ENCODE results near the gene ACR. TPM values are rescaled to one million over a fixed set of nuclear protein-coding genes. Genes with fewer than 3 reads are reported as not detected.
"Not testable (repeated sequence)": the region's sequence is repeated elsewhere in the genome, so short reads cannot be mapped to it uniquely, and the experiment has no call there.

The ACR gene
- polyA plus RNA-seq, 4 donors = 0.25 to 1.1 TPM; not detected in 2

GRCh38 chr22:50756406-50756805, 18.4 kb downstream of the ACR start:
- not testable (repeated sequence) for H3K9me3 ChIP-seq (ENCODE audit: control insufficient read depth in 2 of 2, insufficient read depth in 1 of 2, low read depth in 1 of 2, low read length in 1 of 2); H3K4me3 ChIP-seq (ENCODE audit: low read depth in 1 of 3, low read length in 3 of 3); FAIRE-seq; H3K4me1 ChIP-seq (ENCODE audit: control insufficient read depth in 3 of 3, insufficient read depth in 2 of 3, low read depth in 1 of 3, low read length in 2 of 3); DNase-seq; H3K27ac ChIP-seq (ENCODE audit: low read depth in 1 of 3, low read length in 2 of 3); H3K36me3 ChIP-seq (ENCODE audit: control insufficient read depth in 3 of 3, insufficient read depth in 2 of 3, low read depth in 1 of 3, low read length in 3 of 3); H3K27me3 ChIP-seq (ENCODE audit: control insufficient read depth in 3 of 3, insufficient read depth in 3 of 3, low read length in 3 of 3)
- WGBS, 3 donors = 16 to 48% (median 35%) methylated on average over 5 to 9 of the region's 9 CpGs

DNA sequence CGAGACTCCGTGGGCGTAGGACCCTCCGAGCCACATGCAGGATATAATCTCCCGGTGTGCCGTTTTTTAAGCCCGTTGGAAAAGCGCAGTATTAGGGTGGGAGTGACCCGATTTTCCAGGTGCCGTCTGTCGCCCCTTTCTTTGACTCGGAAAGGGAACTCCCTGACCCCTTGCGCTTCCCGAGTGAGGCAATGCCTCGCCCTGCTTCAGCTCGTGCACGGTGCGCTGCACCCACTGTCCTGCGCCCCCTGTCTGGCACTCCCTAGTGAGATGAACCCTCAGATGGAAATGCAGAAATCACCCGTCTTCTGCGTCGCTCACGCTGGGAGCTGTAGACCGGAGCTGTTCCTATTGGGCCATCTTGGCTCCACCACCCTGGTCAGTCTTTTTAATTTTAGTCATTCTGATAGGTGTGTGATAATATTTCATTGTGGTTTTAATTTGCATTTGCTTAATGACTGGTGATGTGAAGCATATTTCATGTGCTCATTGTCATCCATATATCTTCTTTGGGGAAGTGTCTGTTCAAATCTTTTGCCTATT, 19.0 kb downstream of the ACR start:
- H3K4me3 ChIP-seq (ENCODE audit: low read depth in 1 of 3, low read length in 3 of 3) = peak overlapping the region in 2 of 3 donors; percentile 7 to 43
- not testable (repeated sequence) for FAIRE-seq; H3K9me3 ChIP-seq (ENCODE audit: control insufficient read depth in 2 of 2, insufficient read depth in 1 of 2, low read depth in 1 of 2, low read length in 1 of 2); H3K27me3 ChIP-seq (ENCODE audit: control insufficient read depth in 3 of 3, insufficient read depth in 3 of 3, low read length in 3 of 3); H3K4me1 ChIP-seq (ENCODE audit: control insufficient read depth in 3 of 3, insufficient read depth in 2 of 3, low read depth in 1 of 3, low read length in 2 of 3); H3K36me3 ChIP-seq (ENCODE audit: control insufficient read depth in 3 of 3, insufficient read depth in 2 of 3, low read depth in 1 of 3, low read length in 3 of 3); H3K27ac ChIP-seq (ENCODE audit: low read depth in 1 of 3, low read length in 2 of 3)
- WGBS, 3 donors = 10 to 17% (median 15%) methylated on average over 20 to 24 of the region's 24 CpGs
- DNase-seq = peak; percentile 9 to 19

DNA sequence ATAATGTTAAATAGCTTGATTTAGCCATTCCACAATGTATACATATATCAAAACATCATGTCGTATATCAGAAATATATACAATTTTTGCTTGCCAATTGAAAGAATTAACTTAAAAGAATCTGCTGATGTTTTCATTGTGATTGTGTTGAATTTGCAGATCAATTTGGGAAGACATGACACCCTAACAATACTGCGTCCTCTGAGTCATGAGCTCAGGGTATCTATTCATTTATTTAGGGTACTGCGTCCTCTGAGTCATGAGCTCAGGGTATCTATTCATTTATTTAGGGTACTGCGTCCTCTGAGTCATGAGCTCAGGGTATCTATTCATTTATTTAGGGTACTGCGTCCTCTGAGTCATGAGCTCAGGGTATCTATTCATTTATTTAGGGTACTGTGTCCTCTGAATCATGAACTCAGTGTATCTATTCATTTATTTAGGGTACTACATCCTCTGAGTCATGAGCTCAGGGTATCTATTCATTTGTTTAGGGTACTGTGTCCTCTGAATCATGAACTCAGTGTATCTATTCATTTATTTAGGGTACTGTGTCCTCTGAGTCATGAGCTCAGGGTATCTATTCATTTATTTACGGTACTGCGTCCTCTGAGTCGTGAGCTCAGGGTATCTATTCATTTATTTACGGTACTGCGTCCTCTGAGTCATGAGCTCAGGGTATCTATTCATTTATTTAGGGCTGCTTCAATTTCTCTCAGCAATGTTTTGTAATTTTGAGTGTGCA, 21.8 kb downstream of the ACR start:
- not testable (repeated sequence) for H3K27ac ChIP-seq (ENCODE audit: low read depth in 1 of 3, low read length in 2 of 3); H3K27me3 ChIP-seq (ENCODE audit: control insufficient read depth in 3 of 3, insufficient read depth in 3 of 3, low read length in 3 of 3); H3K9me3 ChIP-seq (ENCODE audit: control insufficient read depth in 2 of 2, insufficient read depth in 1 of 2, low read depth in 1 of 2, low read length in 1 of 2); H3K4me1 ChIP-seq (ENCODE audit: control insufficient read depth in 3 of 3, insufficient read depth in 2 of 3, low read depth in 1 of 3, low read length in 2 of 3); H3K4me3 ChIP-seq (ENCODE audit: low read depth in 1 of 3, low read length in 3 of 3); FAIRE-seq; H3K36me3 ChIP-seq (ENCODE audit: control insufficient read depth in 3 of 3, insufficient read depth in 2 of 3, low read depth in 1 of 3, low read length in 3 of 3)
- 23 to 55% (median 42%) methylated on average over 8 to 9 of the region's 10 CpGs for WGBS, 3 donors
- peak in 1 of 2 donors; percentile 18 for DNase-seq

GRCh38 chr22:50761829-50762228, 23.8 kb downstream of the ACR start:
- H3K27me3 ChIP-seq (ENCODE audit: control insufficient read depth in 3 of 3, insufficient read depth in 3 of 3, low read length in 3 of 3); H3K9me3 ChIP-seq (ENCODE audit: control insufficient read depth in 2 of 2, insufficient read depth in 1 of 2, low read depth in 1 of 2, low read length in 1 of 2); H3K36me3 ChIP-seq (ENCODE audit: control insufficient read depth in 3 of 3, insufficient read depth in 2 of 3, low read depth in 1 of 3, low read length in 3 of 3); H3K4me3 ChIP-seq (ENCODE audit: low read depth in 1 of 3, low read length in 3 of 3); H3K4me1 ChIP-seq (ENCODE audit: control insufficient read depth in 3 of 3, insufficient read depth in 2 of 3, low read depth in 1 of 3, low read length in 2 of 3); DNase-seq; FAIRE-seq; H3K27ac ChIP-seq (ENCODE audit: low read depth in 1 of 3, low read length in 2 of 3): not testable (repeated sequence)
- WGBS, 3 donors = 81 to 91% (median 89%) methylated on average over 2 of the region's 2 CpGs

DNA sequence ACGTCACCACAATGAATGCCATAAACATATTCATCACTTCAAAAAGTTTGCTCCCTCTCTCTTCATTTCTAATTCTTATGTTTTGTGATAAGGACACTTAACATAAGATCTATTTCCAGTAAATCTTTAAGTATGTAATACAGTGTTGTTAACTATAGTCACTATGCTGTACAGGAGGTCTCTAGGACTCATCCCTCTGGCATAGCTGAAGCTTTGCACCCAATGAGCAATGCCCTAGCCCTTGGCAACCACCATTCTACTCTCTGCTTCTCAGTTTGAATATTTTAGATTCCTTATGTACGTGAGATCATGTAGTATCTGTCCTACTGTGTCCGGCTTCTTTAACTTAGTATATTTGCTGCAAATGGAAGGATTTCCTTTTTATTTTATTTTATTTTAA, 26.3 kb downstream of the ACR start:
- WGBS, 3 donors = 66 to 74% (median 68%) methylated on average over 3 of the region's 3 CpGs

DNA sequence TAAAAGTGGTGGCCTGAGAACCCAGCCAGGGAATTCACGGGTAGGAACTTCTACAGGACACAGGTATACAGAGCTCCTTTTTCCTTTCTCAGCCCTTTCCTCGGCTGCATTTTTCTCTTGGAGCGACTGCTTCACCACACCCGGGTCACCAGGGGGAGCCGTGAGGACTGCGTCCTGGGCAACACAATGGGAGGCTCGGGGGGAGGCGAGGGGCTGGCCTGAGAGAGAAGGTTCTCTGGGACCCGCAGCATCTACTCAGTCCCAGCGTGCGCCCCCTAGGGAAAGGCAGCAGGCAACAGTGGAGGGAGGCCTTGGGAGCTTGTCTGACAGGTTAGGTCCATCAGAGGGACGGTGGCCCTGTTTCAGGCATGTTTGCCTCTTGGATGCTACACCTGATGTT, 37.1 kb downstream of the ACR start:
- H3K36me3 ChIP-seq (ENCODE audit: control insufficient read depth in 3 of 3, insufficient read depth in 2 of 3, low read depth in 1 of 3, low read length in 3 of 3); H3K27me3 ChIP-seq (ENCODE audit: control insufficient read depth in 3 of 3, insufficient read depth in 3 of 3, low read length in 3 of 3); H3K27ac ChIP-seq (ENCODE audit: low read depth in 1 of 3, low read length in 2 of 3); H3K9me3 ChIP-seq (ENCODE audit: control insufficient read depth in 2 of 2, insufficient read depth in 1 of 2, low read depth in 1 of 2, low read length in 1 of 2); FAIRE-seq; H3K4me3 ChIP-seq (ENCODE audit: low read depth in 1 of 3, low read length in 3 of 3); H3K4me1 ChIP-seq (ENCODE audit: control insufficient read depth in 3 of 3, insufficient read depth in 2 of 3, low read depth in 1 of 3, low read length in 2 of 3): not testable (repeated sequence)
- peak; percentile 21 to 60 for DNase-seq
- WGBS, 3 donors = 20 to 34% (median 24%) methylated on average over 12 of the region's 12 CpGs

More for the DNA sequence above, 26.3 kb downstream of the ACR start:
- H3K4me1 ChIP-seq (ENCODE audit: control insufficient read depth in 3 of 3, insufficient read depth in 2 of 3, low read depth in 1 of 3, low read length in 2 of 3); H3K36me3 ChIP-seq (ENCODE audit: control insufficient read depth in 3 of 3, insufficient read depth in 2 of 3, low read depth in 1 of 3, low read length in 3 of 3); H3K27me3 ChIP-seq (ENCODE audit: control insufficient read depth in 3 of 3, insufficient read depth in 3 of 3, low read length in 3 of 3); DNase-seq; H3K27ac ChIP-seq (ENCODE audit: low read depth in 1 of 3, low read length in 2 of 3); H3K4me3 ChIP-seq (ENCODE audit: low read depth in 1 of 3, low read length in 3 of 3); H3K9me3 ChIP-seq (ENCODE audit: control insufficient read depth in 2 of 2, insufficient read depth in 1 of 2, low read depth in 1 of 2, low read length in 1 of 2); FAIRE-seq: not testable (repeated sequence)

- not testable (repeated sequence) for DNase-seq; H3K36me3 ChIP-seq (ENCODE audit: control insufficient read depth in 3 of 3, insufficient read depth in 2 of 3, low read depth in 1 of 3, low read length in 3 of 3); H3K27me3 ChIP-seq (ENCODE audit: control insufficient read depth in 3 of 3, insufficient read depth in 3 of 3, low read length in 3 of 3); H3K9me3 ChIP-seq (ENCODE audit: control insufficient read depth in 2 of 2, insufficient read depth in 1 of 2, low read depth in 1 of 2, low read length in 1 of 2); H3K27ac ChIP-seq (ENCODE audit: low read depth in 1 of 3, low read length in 2 of 3); H3K4me3 ChIP-seq (ENCODE audit: low read depth in 1 of 3, low read length in 3 of 3); H3K4me1 ChIP-seq (ENCODE audit: control insufficient read depth in 3 of 3, insufficient read depth in 2 of 3, low read depth in 1 of 3, low read length in 2 of 3); FAIRE-seq
- WGBS, 3 donors = 89 to 94% (median 94%) methylated on average over 5 of the region's 5 CpGs
Measured at GRCh38 chr22:50777631-50778030, 39.6 kb downstream of the ACR start.

DNA sequence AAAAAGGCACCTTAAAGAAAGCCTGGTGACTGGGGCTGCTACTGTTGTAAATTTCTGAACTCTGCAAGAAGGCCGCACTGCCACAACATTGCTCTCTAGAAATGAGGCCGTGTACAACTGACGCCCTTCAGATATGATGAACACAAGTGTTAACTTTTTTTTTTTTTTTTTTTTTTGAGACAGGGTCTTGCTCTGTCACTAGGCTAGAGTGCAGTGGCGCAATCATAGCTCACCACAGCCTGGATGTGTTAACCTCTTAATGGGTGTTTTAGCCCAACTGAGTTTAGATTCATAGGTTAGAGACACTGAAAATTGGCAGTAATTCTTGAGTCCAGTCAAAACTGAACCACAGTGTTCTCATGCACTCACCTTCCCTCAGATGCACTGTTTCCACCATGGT, 42.2 kb downstream of the ACR start:
- not testable (repeated sequence) for H3K36me3 ChIP-seq (ENCODE audit: control insufficient read depth in 3 of 3, insufficient read depth in 2 of 3, low read depth in 1 of 3, low read length in 3 of 3); H3K27ac ChIP-seq (ENCODE audit: low read depth in 1 of 3, low read length in 2 of 3); H3K9me3 ChIP-seq (ENCODE audit: control insufficient read depth in 2 of 2, insufficient read depth in 1 of 2, low read depth in 1 of 2, low read length in 1 of 2); H3K4me1 ChIP-seq (ENCODE audit: control insufficient read depth in 3 of 3, insufficient read depth in 2 of 3, low read depth in 1 of 3, low read length in 2 of 3); H3K27me3 ChIP-seq (ENCODE audit: control insufficient read depth in 3 of 3, insufficient read depth in 3 of 3, low read length in 3 of 3); DNase-seq; H3K4me3 ChIP-seq (ENCODE audit: low read depth in 1 of 3, low read length in 3 of 3); FAIRE-seq
- 58 to 88% (median 80%) methylated on average over 4 of the region's 4 CpGs for WGBS, 3 donors

DNA sequence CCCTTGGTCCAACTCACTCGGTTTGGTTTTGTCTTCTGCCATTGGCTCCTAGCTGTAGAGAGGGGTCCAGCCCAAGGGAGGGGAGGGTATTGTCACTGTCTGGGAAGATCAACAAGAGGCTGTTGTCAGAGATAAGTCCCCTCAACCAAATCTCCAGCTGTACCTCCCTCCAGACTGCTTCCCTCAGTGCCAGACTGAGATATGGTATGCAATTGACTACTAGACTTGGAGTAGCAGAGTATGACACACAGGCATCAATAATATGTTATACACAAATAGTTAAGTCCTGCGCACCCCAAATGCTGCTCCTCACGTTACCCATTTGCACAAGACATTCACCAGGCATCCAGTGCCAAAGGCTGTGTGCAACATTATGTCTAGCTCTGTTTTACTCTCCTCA, 44.2 kb downstream of the ACR start:
- not testable (repeated sequence) for H3K4me3 ChIP-seq (ENCODE audit: low read depth in 1 of 3, low read length in 3 of 3); FAIRE-seq
- 88 to 100% (median 92%) methylated on average over 2 of the region's 3 CpGs for WGBS, 3 donors

More for the DNA sequence above, 44.2 kb downstream of the ACR start:
- H3K9me3 ChIP-seq (ENCODE audit: control insufficient read depth in 2 of 2, insufficient read depth in 1 of 2, low read depth in 1 of 2, low read length in 1 of 2); H3K4me1 ChIP-seq (ENCODE audit: control insufficient read depth in 3 of 3, insufficient read depth in 2 of 3, low read depth in 1 of 3, low read length in 2 of 3); H3K27me3 ChIP-seq (ENCODE audit: control insufficient read depth in 3 of 3, insufficient read depth in 3 of 3, low read length in 3 of 3); H3K36me3 ChIP-seq (ENCODE audit: control insufficient read depth in 3 of 3, insufficient read depth in 2 of 3, low read depth in 1 of 3, low read length in 3 of 3); DNase-seq; H3K27ac ChIP-seq (ENCODE audit: low read depth in 1 of 3, low read length in 2 of 3): not testable (repeated sequence)
